Measurements from ENCODE around the gene CRKL.

CRKL gene

DNA sequence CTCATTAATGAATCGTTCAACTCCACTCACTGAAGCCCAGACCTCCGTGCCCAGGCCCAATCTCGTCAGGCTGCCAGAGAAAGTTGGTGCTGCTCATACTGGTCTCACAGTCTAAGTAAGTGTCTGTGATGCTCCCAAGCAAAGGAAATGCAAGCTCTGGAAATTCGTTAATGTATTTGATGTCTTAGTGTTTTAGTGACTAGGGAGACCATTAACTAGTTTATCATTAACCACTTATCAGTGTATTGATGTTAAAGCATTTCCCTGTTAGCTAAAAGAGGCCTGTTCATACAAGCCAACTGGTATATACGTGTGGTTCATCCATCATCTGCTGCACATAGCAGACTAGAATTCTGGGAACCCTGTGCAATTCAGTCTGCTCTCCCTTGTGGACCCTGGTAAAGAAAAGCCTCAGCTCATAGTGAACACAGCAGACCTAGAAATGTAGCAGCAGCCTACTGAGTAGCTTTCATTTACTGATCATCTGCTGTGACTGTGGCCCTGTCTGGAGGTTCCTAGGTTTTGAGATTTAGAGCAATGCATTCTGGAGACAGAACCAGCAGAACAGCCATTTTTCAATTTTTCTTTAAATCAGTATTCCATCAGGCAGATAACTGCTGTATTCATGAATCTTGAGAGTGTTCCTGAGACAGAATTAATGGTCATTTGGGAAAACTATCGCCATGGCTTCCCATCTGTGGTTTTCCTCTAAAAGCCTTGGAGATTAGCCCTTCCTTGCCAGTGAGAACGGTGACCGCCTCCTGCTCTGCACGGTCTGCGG is 34.1 kb downstream of the CRKL start:
- Mint-ChIP-seq H3K27ac (no peak overlapping the region), H3K9me3 (no peaks in the 10 kb centered on the region), H3K4me1 (peaks cover 43% of the 10 kb centered on the region), H3K27me3 (peaks cover 4% of the 10 kb centered on the region), H3K4me3 (no peak overlapping the region)
- ATAC-seq (no peak), DNase-seq (no peak)

DNA sequence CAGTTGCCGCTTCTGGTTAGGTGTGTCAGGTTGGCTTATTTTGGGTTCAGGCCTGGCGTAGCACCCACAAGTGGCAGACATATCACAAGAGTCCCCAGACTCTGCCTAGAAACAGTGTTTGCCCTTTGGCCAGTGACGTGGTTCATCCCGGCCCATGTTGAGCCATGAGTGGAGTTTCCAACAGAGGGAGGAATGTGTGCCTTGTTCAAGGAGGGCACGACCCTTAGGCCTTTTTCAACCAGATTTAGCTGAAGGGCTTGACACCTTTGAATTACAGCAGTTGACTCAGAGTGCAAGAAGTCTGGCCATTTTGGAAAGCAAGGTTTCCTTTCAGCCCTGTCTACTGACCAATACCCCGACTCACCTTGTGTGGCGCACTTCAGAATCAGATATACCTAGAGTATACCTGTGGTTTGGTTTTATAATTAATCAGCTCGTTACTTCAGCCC is 34.7 kb downstream of the CRKL start:
- DNase-seq: no peak
- H3K4me3 Mint-ChIP-seq: no peak overlapping the region
- peaks cover 44% of the 10 kb centered on the region for H3K4me1 Mint-ChIP-seq
- H3K27me3 Mint-ChIP-seq: peaks cover 10% of the 10 kb centered on the region
- H3K27ac Mint-ChIP-seq: no peak overlapping the region
- ATAC-seq: no peak
- no peaks in the 10 kb centered on the region for H3K9me3 Mint-ChIP-seq

GRCh38 chr22:20952544-20953341 is 35.5 kb downstream of the CRKL start:
- Mint-ChIP-seq H3K27me3 (peaks cover 18% of the 10 kb centered on the region), H3K9me3 (no peaks in the 10 kb centered on the region), H3K4me1 (peaks cover 49% of the 10 kb centered on the region), H3K4me3 (no peak overlapping the region), H3K27ac (no peak overlapping the region)
- no peak for ATAC-seq
- no peak for DNase-seq

GRCh38 chr22:20953342-20953608 is 36.1 kb downstream of the CRKL start:
- ATAC-seq: no peak
- DNase-seq: no peak
- H3K4me1 Mint-ChIP-seq: peaks cover 49% of the 10 kb centered on the region
- H3K27ac Mint-ChIP-seq: no peak overlapping the region
- H3K27me3 Mint-ChIP-seq: peaks cover 24% of the 10 kb centered on the region
- no peak overlapping the region for H3K4me3 Mint-ChIP-seq
- no peaks in the 10 kb centered on the region for H3K9me3 Mint-ChIP-seq

- DNase-seq (no peak), ATAC-seq (no peak)
- Mint-ChIP-seq H3K4me3 (no peak overlapping the region), H3K27ac (no peak overlapping the region), H3K4me1 (peaks cover 43% of the 10 kb centered on the region), H3K9me3 (no peaks in the 10 kb centered on the region), H3K27me3 (peaks cover 30% of the 10 kb centered on the region)
Measured at GRCh38 chr22:20953668-20954500, 36.7 kb downstream of the CRKL start.

DNA sequence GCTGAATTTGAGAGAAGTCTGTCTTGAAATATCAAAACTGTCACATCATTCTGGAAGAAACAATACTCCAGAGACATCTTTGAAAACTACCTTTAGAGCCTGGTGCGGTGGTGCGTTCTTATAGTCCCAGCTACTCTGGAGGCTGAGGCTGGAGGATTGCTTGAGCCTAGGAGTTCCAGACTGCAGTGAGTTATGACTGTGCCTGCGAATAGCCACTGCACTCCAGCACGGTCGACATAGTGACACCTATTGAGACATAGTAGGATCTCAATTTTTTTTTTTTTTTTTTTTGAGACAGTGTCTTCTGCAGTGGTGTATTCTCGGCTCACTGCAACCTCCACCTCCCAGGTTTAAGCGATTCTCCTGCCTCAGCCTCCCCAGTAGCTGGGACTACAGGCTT is 38.3 kb downstream of the CRKL start:
- no peak for ATAC-seq
- Mint-ChIP-seq H3K27me3 (peaks cover 38% of the 10 kb centered on the region), H3K9me3 (no peaks in the 10 kb centered on the region), H3K27ac (no peak overlapping the region), H3K4me1 (peaks cover 30% of the 10 kb centered on the region), H3K4me3 (no peak overlapping the region)
- no peak for DNase-seq

DNA sequence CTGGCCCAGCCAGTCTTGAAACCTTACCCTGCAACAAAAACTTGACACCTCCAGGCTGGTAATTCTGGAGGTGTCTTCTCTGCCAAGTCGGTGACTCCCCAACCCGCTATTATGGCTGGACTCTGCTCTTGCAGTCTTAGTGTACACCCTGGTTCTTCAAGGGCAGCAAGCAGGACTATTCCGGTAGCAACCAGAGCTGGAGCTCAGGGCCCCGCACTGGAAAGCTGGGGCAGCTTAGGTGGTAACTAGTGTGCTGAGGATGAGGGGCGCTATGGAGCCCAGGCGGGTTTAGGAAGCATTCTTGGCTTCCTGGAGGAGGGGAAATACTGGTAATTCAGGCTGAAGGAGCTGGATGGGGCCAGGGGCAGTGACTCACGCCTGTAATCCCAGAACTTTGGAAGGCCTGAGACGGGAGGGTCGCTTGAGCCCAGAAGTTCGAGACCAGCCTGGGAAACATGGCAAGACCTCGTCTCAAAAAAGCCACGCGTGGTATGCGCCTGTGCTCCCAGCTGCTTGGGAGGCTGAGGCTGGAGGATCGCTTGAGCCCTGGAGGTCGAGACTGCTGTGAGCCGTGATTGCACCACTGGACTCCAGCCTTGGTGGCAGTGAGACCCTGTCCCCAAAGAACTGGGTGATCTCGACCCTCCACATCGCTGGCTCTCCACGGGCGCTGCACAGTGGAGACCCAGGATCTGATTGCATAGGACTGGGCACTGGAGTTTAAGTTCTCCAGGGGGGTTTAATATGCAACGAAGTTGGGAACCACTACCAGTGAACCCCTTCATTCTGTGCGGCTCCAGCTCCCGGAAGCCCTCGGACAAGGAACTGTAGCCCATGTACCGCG is 39.3 kb downstream of the CRKL start:
- H3K4me3 Mint-ChIP-seq: peak overlapping the region; percentile 46 to 66
- ATAC-seq (no peak), DNase-seq (no peak)
- H3K4me1 Mint-ChIP-seq: peaks cover 31% of the 10 kb centered on the region
- peak overlapping the region in 1 of 2 donors; percentile 27 for H3K27ac Mint-ChIP-seq
- peaks cover 41% of the 10 kb centered on the region for H3K27me3 Mint-ChIP-seq
- H3K9me3 Mint-ChIP-seq: no peaks in the 10 kb centered on the region

- Mint-ChIP-seq H3K4me3 (peak overlapping the region; percentile 71 to 83), H3K9me3 (no peaks in the 10 kb centered on the region), H3K27ac (peak overlapping the region in 1 of 2 donors; percentile 12), H3K4me1 (peaks cover 38% of the 10 kb centered on the region), H3K27me3 (peaks cover 41% of the 10 kb centered on the region)
- ATAC-seq (peak; percentile 34), DNase-seq (no peak)
Measured at GRCh38 chr22:20957102-20957682, 40.0 kb downstream of the CRKL start.

GRCh38 chr22:20957683-20958431 is 40.6 kb downstream of the CRKL start:
- H3K4me1 Mint-ChIP-seq: peaks cover 40% of the 10 kb centered on the region
- peak overlapping the region; percentile 41 to 67 for H3K27ac Mint-ChIP-seq
- no peak for DNase-seq
- peak overlapping the region; percentile 71 to 83 for H3K4me3 Mint-ChIP-seq
- H3K9me3 Mint-ChIP-seq: no peaks in the 10 kb centered on the region
- H3K27me3 Mint-ChIP-seq: peaks cover 41% of the 10 kb centered on the region
- ATAC-seq: peak; percentile 41

GRCh38 chr22:20959578-20960461 is 42.6 kb downstream of the CRKL start:
- no peak for DNase-seq
- ATAC-seq: no peak
- H3K27me3 Mint-ChIP-seq: peaks cover 61% of the 10 kb centered on the region
- no peaks in the 10 kb centered on the region for H3K9me3 Mint-ChIP-seq
- H3K4me3 Mint-ChIP-seq: no peak overlapping the region
- H3K4me1 Mint-ChIP-seq: peaks cover 43% of the 10 kb centered on the region
- H3K27ac Mint-ChIP-seq: no peak overlapping the region

DNA sequence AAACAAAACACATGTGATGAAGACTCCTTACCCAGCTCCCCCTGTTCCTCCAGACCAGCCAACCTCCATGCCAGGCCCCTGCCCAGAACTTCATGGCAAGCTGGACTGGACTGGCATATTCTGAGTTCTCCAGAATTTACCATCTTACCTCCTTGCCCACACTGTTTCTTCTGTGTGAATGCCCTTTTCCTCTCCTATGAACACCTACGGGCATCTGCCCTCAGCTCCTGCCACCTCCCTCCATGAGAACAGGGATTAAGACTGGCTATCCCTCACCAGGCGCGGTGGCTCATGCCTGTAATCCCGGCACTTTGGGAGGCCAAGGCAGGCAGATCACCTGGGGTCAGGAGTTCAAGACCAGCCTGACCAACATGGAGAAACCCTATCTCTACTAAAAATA is 43.4 kb downstream of the CRKL start:
- no peak for ATAC-seq
- H3K4me1 Mint-ChIP-seq: peaks cover 44% of the 10 kb centered on the region

DNA sequence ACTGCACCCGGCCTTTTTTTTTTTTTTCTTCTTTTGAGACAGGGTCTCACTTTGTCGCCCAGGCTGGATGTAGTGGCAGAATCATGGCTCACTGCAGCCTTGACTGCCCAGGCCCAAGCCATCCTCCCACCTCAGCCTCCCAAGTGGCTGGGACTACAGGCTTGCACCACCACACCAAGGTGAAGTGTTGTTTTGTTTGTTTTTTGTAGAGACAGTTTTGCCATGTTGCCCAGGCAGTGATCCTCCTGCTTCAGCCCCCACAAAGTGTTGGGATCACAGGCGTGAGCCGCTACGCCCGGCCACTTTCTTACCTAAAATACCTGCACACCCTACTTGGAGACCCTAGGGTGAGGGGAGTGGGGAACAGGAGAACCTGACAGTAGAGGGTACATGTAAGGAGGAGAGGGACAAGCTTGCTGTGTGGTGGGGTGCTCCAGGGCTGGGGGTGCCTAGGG is 45.3 kb downstream of the CRKL start:
- Mint-ChIP-seq H3K4me3 (no peak overlapping the region), H3K4me1 (peaks cover 29% of the 10 kb centered on the region), H3K9me3 (no peaks in the 10 kb centered on the region), H3K27me3 (peaks cover 59% of the 10 kb centered on the region), H3K27ac (no peak overlapping the region)
- ATAC-seq (no peak), DNase-seq (no peak)

More for the DNA sequence above, 43.4 kb downstream of the CRKL start:
- no peak for DNase-seq
- peaks cover 69% of the 10 kb centered on the region for H3K27me3 Mint-ChIP-seq
- H3K4me3 Mint-ChIP-seq: no peak overlapping the region
- no peaks in the 10 kb centered on the region for H3K9me3 Mint-ChIP-seq
- H3K27ac Mint-ChIP-seq: no peak overlapping the region

Data from stimulated activated naive CD8-positive, alpha-beta T cell treated with anti-CD3 and anti-CD28 coated beads, Interleukin-15, amount 100 ng/mL, for 72 hours (primary cell).